Gastroesophageal sphincter (tissue), 4 donors: ENCODE results near the gene NEU3. TPM values are rescaled to one million over a fixed set of nuclear protein-coding genes. Genes with fewer than 3 reads are reported as not detected.
"Not testable (repeated sequence)": the region's sequence is repeated elsewhere in the genome, so short reads cannot be mapped to it uniquely, and the experiment has no call there.

ENCODE experiments used
- ATAC-seq: fragments of 150-250 bp; one replicate; pipeline ENCODE4 v1.9.1; 2016; ENCODE audit warnings: mild to moderate bottlenecking, moderate library complexity
- H3K27ac ChIP-seq, 4 donors: fragments of 200-600 bp; sonication (generic) in 3 of 4; 1 replicate in 3 of 4; 2 replicates in 1 of 4; pipeline ENCODE4 v1.5.1; 2016 to 2019
- H3K27me3 ChIP-seq: fragments of 200-600 bp; sonication (generic); one replicate; pipeline ENCODE4 v1.5.1; 2019
- H3K36me3 ChIP-seq, 2 donors: fragments of 200-600 bp; sonication (generic); one replicate each; pipeline ENCODE4 v1.5.1; 2019; ENCODE audit warnings: control low read depth in 1 of 2
- H3K4me1 ChIP-seq, 3 donors: fragments of 200-600 bp; sonication (generic); 1 replicate in 2 of 3; 2 replicates in 1 of 3; pipeline ENCODE4 v1.5.1; 2016 to 2019; ENCODE audit warnings: control low read depth in 2 of 3
- H3K4me3 ChIP-seq, 2 donors: fragments of 200-600 bp; sonication (generic); one replicate each; pipeline ENCODE4 v1.5.1; 2019; ENCODE audit warnings: mild to moderate bottlenecking in 1 of 2, moderate library complexity in 1 of 2
- H3K9me3 ChIP-seq, 3 donors: fragments of 200-600 bp; sonication (generic); one replicate each; pipeline ENCODE4 v1.5.1; 2017 to 2019; ENCODE audit warnings: control low read depth in 2 of 3
- EP300 ChIP-seq: sonication (generic); formaldehyde crosslinking; IDR thresholded peaks from one replicate; pipeline ENCODE4 v1.6.1; 2017; ENCODE audit warnings: antibody characterized with exemption, mild to moderate bottlenecking
- POLR2A ChIP-seq, 2 donors: fragments of 450-650 bp; IDR thresholded peaks; one replicate each; pipeline ENCODE4 v1.6.1; 2017; ENCODE audit warnings: antibody characterized with exemption in 2 of 2, mild to moderate bottlenecking in 2 of 2, moderate library complexity in 1 of 2
- POLR2AphosphoS5 ChIP-seq: sonication (generic); formaldehyde crosslinking; IDR thresholded peaks from one replicate; pipeline ENCODE4 v1.6.1; 2017; ENCODE audit warnings: antibody characterized with exemption
- WGBS, 2 donors: methylation state at CpG; one replicate each; pipeline ENCODE4 v1.1.5; 2018; ENCODE audit warnings: low coverage in 1 of 2; 5-methylcytosine and 5-hydroxymethylcytosine counted together
- total RNA-seq, 4 donors: library from RNA; depleted of rRNA; stranded (reverse); fragments of >200 nt; gene quantifications; one replicate each; pipeline ENCODE4 v1.1.0, GENCODE V29; 2016
- TF ChIP-seq, protein P1 (sequence below), 4 experiments: fragments of 200-600 bp in 2 of 4; fragments of 450-650 bp in 2 of 4; sonication (generic) in 1 of 4; IDR thresholded peaks; one replicate each; pipeline ENCODE4 v1.5.1; 2017 to 2019; ENCODE audit warnings: antibody characterized with exemption in 4 of 4, mild to moderate bottlenecking in 2 of 4, moderate library complexity in 2 of 4

Gene NEU3
- total RNA-seq, 4 donors from 2014 or later: 4.1 to 7.5 (median 6.0) TPM

DNA sequence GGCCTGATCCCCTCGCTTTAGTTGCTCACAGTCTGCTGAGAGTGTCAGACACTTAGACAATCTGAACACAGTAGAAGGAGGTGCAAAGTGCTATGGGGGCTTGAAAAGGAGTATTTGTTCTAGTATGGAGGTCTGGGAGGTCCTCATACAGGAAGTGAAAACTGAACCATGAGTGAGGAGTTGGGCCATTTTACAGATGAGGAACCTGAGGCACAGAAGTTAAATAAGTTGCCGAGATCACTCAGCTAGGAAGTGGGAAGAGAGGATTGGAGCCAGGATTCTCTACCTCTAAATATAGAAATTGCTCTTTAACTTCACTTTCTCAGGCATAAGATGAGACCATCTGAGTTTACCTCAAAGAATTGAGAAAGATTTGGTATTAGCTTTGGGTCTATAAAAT, 4.0 kb upstream of the NEU3 start:
- H3K4me3 ChIP-seq: no peak overlapping the region
- no peaks in the 10 kb centered on the region for H3K27me3 ChIP-seq
- peaks cover 0 to 8% of the 10 kb centered on the region in 2 donors for H3K36me3 ChIP-seq
- 71% methylated on average over 1 of the region's 2 CpGs; no CpG with 5 or more reads in 1 of the 2 donors for WGBS, 2 donors
- no peak for ATAC-seq
- H3K9me3 ChIP-seq: no peaks in the 10 kb centered on the region
- TF ChIP-seq EP300 (no peak), POLR2A (IDR thresholded peaks at IDR 0.05) (no peak), POLR2AphosphoS5 (no peak)
- TF ChIP-seq, protein P1, sequence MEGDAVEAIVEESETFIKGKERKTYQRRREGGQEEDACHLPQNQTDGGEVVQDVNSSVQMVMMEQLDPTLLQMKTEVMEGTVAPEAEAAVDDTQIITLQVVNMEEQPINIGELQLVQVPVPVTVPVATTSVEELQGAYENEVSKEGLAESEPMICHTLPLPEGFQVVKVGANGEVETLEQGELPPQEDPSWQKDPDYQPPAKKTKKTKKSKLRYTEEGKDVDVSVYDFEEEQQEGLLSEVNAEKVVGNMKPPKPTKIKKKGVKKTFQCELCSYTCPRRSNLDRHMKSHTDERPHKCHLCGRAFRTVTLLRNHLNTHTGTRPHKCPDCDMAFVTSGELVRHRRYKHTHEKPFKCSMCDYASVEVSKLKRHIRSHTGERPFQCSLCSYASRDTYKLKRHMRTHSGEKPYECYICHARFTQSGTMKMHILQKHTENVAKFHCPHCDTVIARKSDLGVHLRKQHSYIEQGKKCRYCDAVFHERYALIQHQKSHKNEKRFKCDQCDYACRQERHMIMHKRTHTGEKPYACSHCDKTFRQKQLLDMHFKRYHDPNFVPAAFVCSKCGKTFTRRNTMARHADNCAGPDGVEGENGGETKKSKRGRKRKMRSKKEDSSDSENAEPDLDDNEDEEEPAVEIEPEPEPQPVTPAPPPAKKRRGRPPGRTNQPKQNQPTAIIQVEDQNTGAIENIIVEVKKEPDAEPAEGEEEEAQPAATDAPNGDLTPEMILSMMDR (IDR thresholded peaks at IDR 0.05): no peak
- H3K4me1 ChIP-seq: peaks cover 0 to 11% (median 2%) of the 10 kb centered on the region in 3 donors
- no peak overlapping the region for H3K27ac ChIP-seq

DNA sequence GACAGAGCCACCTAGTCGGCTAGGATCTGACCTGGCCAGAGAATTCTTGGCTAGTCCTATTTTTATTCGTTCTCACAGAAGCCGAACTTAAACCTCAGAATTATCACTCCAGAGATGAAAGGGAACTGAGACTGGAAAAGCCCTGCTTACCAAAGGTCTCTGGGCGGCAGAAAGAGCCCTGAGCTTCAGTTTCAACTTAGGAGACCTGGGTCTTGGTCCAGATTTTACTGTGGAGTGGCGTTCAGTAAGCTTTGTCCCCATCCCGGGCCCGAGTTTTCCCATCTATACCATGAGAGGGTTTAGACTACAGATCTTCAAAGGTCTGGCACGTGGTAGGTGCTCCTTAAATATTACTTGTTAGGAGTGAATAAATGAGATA, 516 bp downstream of the NEU3 start:
- H3K27me3 ChIP-seq: no peaks in the 10 kb centered on the region
- H3K4me1 ChIP-seq: peaks cover 0 to 12% (median 2%) of the 10 kb centered on the region in 3 donors
- TF ChIP-seq, protein P1 (IDR thresholded peaks at IDR 0.05): no peak
- TF ChIP-seq POLR2AphosphoS5 (no peak), EP300 (no peak), POLR2A (IDR thresholded peaks at IDR 0.05) (no peak)
- peak overlapping the region; percentile 19 to 84 (median 80) for H3K27ac ChIP-seq
- H3K4me3 ChIP-seq: peak overlapping the region; percentile 54 to 79
- WGBS, 2 donors: 0 to 40% methylated on average over 1 of the region's 8 CpGs
- ATAC-seq: no peak
- peaks cover 0 to 3% of the 10 kb centered on the region in 2 donors for H3K36me3 ChIP-seq
- H3K9me3 ChIP-seq: no peaks in the 10 kb centered on the region

DNA sequence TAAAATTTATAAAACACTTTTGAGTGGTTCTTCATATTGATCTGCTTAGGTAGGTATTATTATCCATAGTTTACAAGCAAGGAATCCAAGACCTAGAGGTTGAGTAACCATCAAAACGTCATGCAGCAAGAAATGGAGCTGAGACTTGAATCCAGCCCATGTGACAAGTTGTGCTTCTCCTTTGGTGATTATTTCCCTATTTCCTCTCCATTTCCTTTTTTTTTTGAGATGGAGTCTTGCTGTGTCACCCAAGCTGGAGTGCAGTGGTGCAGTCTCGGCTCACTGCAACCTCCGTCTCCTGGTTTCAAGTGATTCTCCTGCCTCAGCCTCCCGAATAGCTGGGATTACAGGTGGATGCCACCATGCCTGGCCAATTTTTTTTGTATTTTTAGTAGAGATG, 1.4 kb downstream of the NEU3 start:
- Histone ChIP-seq H3K36me3 (peaks cover 0 to 12% of the 10 kb centered on the region in 2 donors), H3K4me1 (peaks cover 0 to 12% (median 2%) of the 10 kb centered on the region in 3 donors)
- not testable (repeated sequence) for H3K27ac ChIP-seq, ATAC-seq, H3K9me3 ChIP-seq, H3K4me3 ChIP-seq, H3K27me3 ChIP-seq
- WGBS, 2 donors: 85 to 95% methylated on average over 4 of the region's 4 CpGs

DNA sequence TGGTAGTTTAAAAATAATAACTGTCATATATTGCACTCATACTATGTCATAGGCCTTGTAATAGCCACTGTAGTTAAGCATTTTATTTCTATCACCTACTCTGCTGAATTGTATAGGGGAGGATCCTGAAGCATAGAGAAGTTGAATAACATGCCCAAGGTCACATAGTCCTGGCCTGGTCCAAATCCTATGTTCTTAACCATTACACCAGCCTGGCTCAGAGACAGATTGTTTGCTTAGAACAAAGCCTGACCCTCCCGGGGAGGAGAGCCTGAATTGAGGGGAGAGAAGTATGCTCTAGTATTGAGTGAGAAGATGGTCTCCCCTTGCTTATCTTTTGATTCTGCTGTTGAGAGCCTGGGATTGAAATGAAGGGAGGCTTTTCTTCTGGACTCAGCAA, 2.2 kb downstream of the NEU3 start:
- TF ChIP-seq EP300: no peak
- no peak for TF ChIP-seq POLR2AphosphoS5
- TF ChIP-seq, protein P1 (IDR thresholded peaks at IDR 0.05): no peak
- no peak for TF ChIP-seq POLR2A (IDR thresholded peaks at IDR 0.05)
- H3K4me3 ChIP-seq: no peak overlapping the region
- H3K36me3 ChIP-seq: peaks cover 0 to 20% of the 10 kb centered on the region in 2 donors
- H3K27me3 ChIP-seq: no peaks in the 10 kb centered on the region
- H3K4me1 ChIP-seq: peaks cover 0 to 12% (median 2%) of the 10 kb centered on the region in 3 donors
- H3K27ac ChIP-seq: no peak overlapping the region
- no peaks in the 10 kb centered on the region for H3K9me3 ChIP-seq
- no peak for ATAC-seq
- WGBS, 2 donors: 40% methylated on average over 1 of the region's 1 CpG; no CpG with 5 or more reads in 1 of the 2 donors

DNA sequence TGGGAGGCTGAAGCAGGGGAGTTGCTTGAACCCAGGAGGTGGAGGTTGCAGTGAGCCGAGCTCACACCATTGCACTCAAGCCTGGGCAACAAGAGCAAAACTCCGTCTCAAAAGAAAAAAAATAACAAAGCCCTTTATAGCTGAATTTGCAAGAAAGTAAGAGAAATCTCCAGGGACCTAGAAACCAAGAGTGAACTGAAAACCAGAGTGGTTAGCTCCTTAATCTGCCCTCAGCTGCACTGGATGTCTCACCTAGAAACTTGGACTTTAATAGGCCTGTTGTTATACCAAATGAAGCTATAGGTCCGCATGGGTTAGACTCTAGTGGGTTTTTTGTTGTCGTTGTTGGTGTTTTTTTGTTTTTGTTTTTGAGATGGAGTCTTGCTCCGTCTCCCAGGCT, 4.1 kb downstream of the NEU3 start:
- no peak for TF ChIP-seq POLR2A (IDR thresholded peaks at IDR 0.05)
- TF ChIP-seq POLR2AphosphoS5: no peak
- no peak for TF ChIP-seq EP300
- TF ChIP-seq, protein P1 (IDR thresholded peaks at IDR 0.05): no peak
- no peak for ATAC-seq
- Histone ChIP-seq H3K9me3 (no peaks in the 10 kb centered on the region), H3K4me1 (peaks cover 0 to 12% (median 2%) of the 10 kb centered on the region in 3 donors), H3K27me3 (no peaks in the 10 kb centered on the region), H3K36me3 (peaks cover 0 to 32% of the 10 kb centered on the region in 2 donors), H3K4me3 (no peak overlapping the region), H3K27ac (no peak overlapping the region)
- WGBS, 2 donors: 98% methylated on average over 5 of the region's 5 CpGs; no CpG with 5 or more reads in 1 of the 2 donors
